Caco-2 (cell line): ENCODE data around the gene C1orf146. TPM values are rescaled to one million over a fixed set of nuclear protein-coding genes. Genes with fewer than 3 reads are reported as not detected.

Experiments used
- BruUV-seq: library from RNA; stranded (reverse); fragments of 400-500 nt; replicated peaks from 2 replicates; lab custom pipeline; 2021; lab: Mats Ljungman, UMichigan
- CTCF ChIA-PET: fragments of 300-600 bp; sonication (Branson Sonifier 250); formaldehyde crosslinking; loops from one replicate; lab custom pipeline; 2022; ENCODE audit warnings: antibody characterized with exemption; lab: Charles Lee
- POLR2A ChIA-PET: fragments of 300-600 bp; sonication (Branson Sonifier 250); formaldehyde crosslinking; loops from one replicate; lab custom pipeline; 2022; ENCODE audit warnings: antibody characterized with exemption; lab: Charles Lee
- DNase-seq, 2 experiments: peaks; one replicate each; pipeline versions ENCODE4 v3.0.0 to v3.0.0-alpha.2; 2020 to 2022
- H3K27me3 ChIP-seq: replicated peaks from 2 replicates; pipeline ENCODE4 v1.6.0; 2011; ENCODE audit warnings: low read length; ENCODE audit not compliant: control insufficient read depth, insufficient read depth
- H3K36me3 ChIP-seq: 2 replicates; pipeline ENCODE4 v1.5.1; 2011; ENCODE audit warnings: low read length; ENCODE audit not compliant: control insufficient read depth, insufficient read depth
- H3K4me1 ChIP-seq: fragments of 250-450 bp; sonication (Bioruptor Pico); 2 replicates; pipeline ENCODE4 v1.5.1; 2020; ENCODE audit warnings: mild to moderate bottlenecking
- H3K4me3 ChIP-seq: 2 replicates; pipeline ENCODE4 v1.5.1; 2011; ENCODE audit warnings: low read depth, mild to moderate bottlenecking, control low read depth, low read length
- H3K9me3 ChIP-seq: fragments of 250-450 bp; sonication (Bioruptor Pico); 2 replicates; pipeline ENCODE4 v1.5.1; 2020; ENCODE audit warnings: mild to moderate bottlenecking, moderate library complexity
- H3K27ac Mint-ChIP-seq: one replicate; pipeline ENCODE4 v1.8.0; 2022; ENCODE audit warnings: mixed read lengths; ENCODE audit not compliant: unreplicated experiment
- H3K27me3 Mint-ChIP-seq: one replicate; pipeline ENCODE4 v1.8.0; 2022; ENCODE audit warnings: mixed read lengths; ENCODE audit not compliant: insufficient read depth, unreplicated experiment
- H3K36me3 Mint-ChIP-seq: one replicate; pipeline ENCODE4 v1.8.0; 2022; ENCODE audit warnings: mild to moderate bottlenecking, mixed read lengths; ENCODE audit not compliant: insufficient read depth, unreplicated experiment
- H3K4me1 Mint-ChIP-seq: one replicate; pipeline ENCODE4 v1.8.0; 2022; ENCODE audit warnings: low read depth, mixed read lengths; ENCODE audit not compliant: unreplicated experiment
- H3K4me3 Mint-ChIP-seq: one replicate; pipeline ENCODE4 v1.8.0; 2022; ENCODE audit warnings: mild to moderate bottlenecking, moderate library complexity, mixed read lengths; ENCODE audit not compliant: unreplicated experiment
- H3K9me3 Mint-ChIP-seq: one replicate; pipeline ENCODE4 v1.8.0; 2022; ENCODE audit warnings: mixed read lengths; ENCODE audit not compliant: unreplicated experiment
- CTCF ChIP-seq, 2 experiments: fragments of 200-600 bp in 1 of 2; IDR thresholded peaks; 1 replicate in 1 of 2; 2 replicates in 1 of 2; pipeline versions ENCODE4 v1.5.1 to v1.8.0; 2011 to 2022; ENCODE audit warnings: antibody characterized with exemption in 1 of 2, control low read depth in 1 of 2, inconsistent platforms in 1 of 2, low read depth in 1 of 2, low read length in 1 of 2, mild to moderate bottlenecking in 1 of 2, moderate library complexity in 1 of 2; ENCODE audit not compliant: insufficient read depth in 1 of 2, severe bottlenecking in 1 of 2, unreplicated experiment in 1 of 2
- intact Hi-C: fragments of 100-400 bp; cut with micrococcal nuclease; formaldehyde crosslinking; loops from one replicate; pipeline ENCODE4 v1.10.0; 2022; ENCODE audit not compliant: unreplicated experiment
- total RNA-seq: library from RNA; stranded (reverse); gene quantifications from 2 replicates; pipeline ENCODE4 v1.2.3, GENCODE V29; 2022

The C1orf146 gene
- total RNA-seq, 1 experiment from 2014 or later: not detected

DNA sequence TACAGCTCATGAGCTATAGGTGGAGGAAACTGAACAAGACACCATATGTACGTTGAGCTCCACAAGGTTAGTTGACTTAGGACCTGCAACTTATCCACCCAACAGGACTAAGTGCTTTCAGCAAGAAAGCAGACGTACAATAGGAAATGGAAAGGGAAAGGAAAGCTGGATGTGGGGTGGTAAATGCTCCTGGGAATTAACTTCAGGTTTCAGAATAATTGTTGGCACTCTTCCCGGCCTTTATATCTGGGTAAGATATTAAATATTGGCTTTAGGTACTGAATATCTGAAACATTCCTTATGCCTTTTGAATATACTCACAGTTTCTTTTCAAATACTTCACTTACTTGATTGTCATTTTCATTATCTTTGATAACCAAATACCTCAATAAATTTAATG is 44.8 kb downstream of the C1orf146 start:
- CTCF ChIA-PET: no interaction called here
- no peak overlapping the region for H3K4me3 Mint-ChIP-seq
- no peaks in the 10 kb centered on the region for H3K9me3 Mint-ChIP-seq
- POLR2A ChIA-PET: no interaction called here
- H3K4me1 Mint-ChIP-seq: no peaks in the 10 kb centered on the region
- no peak for DNase-seq
- H3K9me3 ChIP-seq: no peaks in the 10 kb centered on the region
- no TSS peak for BruUV-seq
- no peaks in the 10 kb centered on the region for H3K36me3 ChIP-seq
- no peak overlapping the region for H3K4me3 ChIP-seq
- H3K27ac Mint-ChIP-seq: no peak overlapping the region
- no peaks in the 10 kb centered on the region for H3K27me3 Mint-ChIP-seq
- intact Hi-C loops: no loop called here
- no peaks in the 10 kb centered on the region for H3K36me3 Mint-ChIP-seq
- H3K4me1 ChIP-seq: no peaks in the 10 kb centered on the region
- no peak for TF ChIP-seq CTCF (IDR thresholded peaks at IDR 0.05; ENCODE audit: insufficient read depth in 1 of 2, low read depth in 1 of 2, low read length in 1 of 2, severe bottlenecking in 1 of 2, unreplicated experiment in 1 of 2)
- H3K27me3 ChIP-seq: no peaks in the 10 kb centered on the region

GRCh38 chr1:92273039-92273438 is 55.3 kb downstream of the C1orf146 start:
- ChIA-PET CTCF (no interaction called here), POLR2A (no interaction called here)
- H3K4me3 ChIP-seq: no peak overlapping the region
- no peaks in the 10 kb centered on the region for H3K9me3 Mint-ChIP-seq
- H3K4me1 ChIP-seq: no peaks in the 10 kb centered on the region
- intact Hi-C loops: no loop called here
- no peaks in the 10 kb centered on the region for H3K36me3 ChIP-seq
- no TSS peak for BruUV-seq
- no peak overlapping the region for H3K27ac Mint-ChIP-seq
- no peak for TF ChIP-seq CTCF (IDR thresholded peaks at IDR 0.05; ENCODE audit: insufficient read depth in 1 of 2, low read depth in 1 of 2, low read length in 1 of 2, severe bottlenecking in 1 of 2, unreplicated experiment in 1 of 2)
- peaks cover 8% of the 10 kb centered on the region for H3K36me3 Mint-ChIP-seq
- no peak for DNase-seq
- no peaks in the 10 kb centered on the region for H3K9me3 ChIP-seq
- no peaks in the 10 kb centered on the region for H3K27me3 Mint-ChIP-seq
- no peaks in the 10 kb centered on the region for H3K4me1 Mint-ChIP-seq
- no peak overlapping the region for H3K4me3 Mint-ChIP-seq
- H3K27me3 ChIP-seq: no peaks in the 10 kb centered on the region

DNA sequence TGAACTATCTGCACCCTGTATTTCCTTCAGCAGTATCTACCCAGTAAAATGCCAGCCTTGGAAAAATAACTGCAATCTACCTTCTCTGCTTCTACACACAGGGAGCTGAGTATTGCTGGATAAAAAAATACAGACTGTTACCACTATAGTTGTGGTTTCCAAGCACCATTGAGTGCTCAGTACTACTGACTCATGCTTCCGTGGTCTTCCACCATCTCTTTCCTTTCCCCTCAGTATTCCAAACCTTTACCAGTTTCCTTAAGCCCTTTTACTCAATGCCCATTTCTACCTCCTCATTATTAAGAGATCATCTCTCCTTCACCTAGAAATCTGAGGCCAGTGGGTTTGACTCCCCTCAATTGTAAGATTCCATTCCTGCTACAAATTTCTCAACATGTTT is 57.2 kb downstream of the C1orf146 start:
- no TSS peak for BruUV-seq
- DNase-seq: no peak
- no peaks in the 10 kb centered on the region for H3K9me3 Mint-ChIP-seq
- ChIA-PET POLR2A (no interaction called here), CTCF (no interaction called here)
- Histone ChIP-seq H3K9me3 (no peaks in the 10 kb centered on the region), H3K4me1 (no peaks in the 10 kb centered on the region), H3K27me3 (no peaks in the 10 kb centered on the region), H3K4me3 (no peak overlapping the region), H3K36me3 (no peaks in the 10 kb centered on the region)
- TF ChIP-seq CTCF (IDR thresholded peaks at IDR 0.05; ENCODE audit: insufficient read depth in 1 of 2, low read depth in 1 of 2, low read length in 1 of 2, severe bottlenecking in 1 of 2, unreplicated experiment in 1 of 2): no peak
- intact Hi-C loops: no loop called here
- H3K4me1 Mint-ChIP-seq: no peaks in the 10 kb centered on the region
- H3K27ac Mint-ChIP-seq: no peak overlapping the region
- peaks cover 8% of the 10 kb centered on the region for H3K36me3 Mint-ChIP-seq
- H3K4me3 Mint-ChIP-seq: no peak overlapping the region
- no peaks in the 10 kb centered on the region for H3K27me3 Mint-ChIP-seq
